Measurements from ENCODE around the gene ERCC6L2. TPM values are rescaled to one million over a fixed set of nuclear protein-coding genes. Genes with fewer than 3 reads are reported as not detected.

ERCC6L2 gene
- total and polyA plus RNA-seq, 2 donors (not counting 3 experiments of a cell fraction or from before 2014, with no cell fraction given): 4.7 to 31.8 TPM

DNA sequence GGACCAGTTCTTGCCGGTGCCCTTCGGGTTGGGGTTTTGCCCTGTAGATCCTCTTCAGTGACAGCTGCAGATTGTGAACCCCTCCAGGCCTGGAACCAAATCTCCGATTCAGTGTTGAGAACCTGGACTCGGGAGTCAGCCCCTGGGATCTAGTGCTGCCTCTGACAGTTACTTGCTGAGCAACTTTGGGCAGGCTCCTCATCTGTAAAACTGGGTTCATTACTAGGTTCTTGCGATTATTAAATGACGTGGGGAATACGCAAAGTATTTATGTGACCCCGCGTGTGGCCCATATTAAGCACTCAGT lies 600 bp downstream of the ERCC6L2 start:
- H3K4me3 ChIP-seq (replicated peaks in 1 of 3; ENCODE audit: insufficient read depth in 1 of 3, low read depth in 1 of 3, low read length in 3 of 3): peak overlapping the region in 1 of 3 experiments; percentile 71
- H3K27me3 ChIP-seq (ENCODE audit: control insufficient read depth in 2 of 2, insufficient read depth in 2 of 2, low read length in 2 of 2): no peaks in the 10 kb centered on the region
- ChIA-PET POLR2A (interaction anchor here (1.0 to 1.5 kb wide), 2 partner anchors 23 to 34 kb away, joined by 4 read pairs; no protein-coding TSS in a partner anchor), CTCF (interaction anchor here (1.0 to 2.9 kb wide), 6 partner anchors 22 to 365 kb away, joined by 3 to 15 read pairs (median 3); no protein-coding TSS in a partner anchor)
- H2AFZ ChIP-seq (ENCODE audit: low read depth, low read length): peak overlapping the region; percentile 30
- no peaks in the 10 kb centered on the region for H3K9me1 ChIP-seq (replicated peaks; ENCODE audit: control insufficient read depth, extremely low read depth, insufficient read depth, low read length)
- BruUV-seq (replicated peaks): TSS peak; percentile 57
- H3K9me3 ChIP-seq (replicated peaks; ENCODE audit: control insufficient read depth, insufficient read depth, low read length): no peaks in the 10 kb centered on the region
- peak overlapping the region; percentile 91 for H3K9ac ChIP-seq (replicated peaks; ENCODE audit: extremely low read depth, insufficient read depth, low read length)
- no peak overlapping the region for H3K27ac ChIP-seq (ENCODE audit: insufficient read depth, low read depth, low read length)
- peaks cover 28% of the 10 kb centered on the region for H3K4me1 ChIP-seq (ENCODE audit: control insufficient read depth, extremely low read depth, insufficient read depth, low read length)
- FAIRE-seq (no peak), DNase-seq (ENCODE audit: low read depth, low spot score) (no peak)
- dilution Hi-C loops (cut with MboI; ENCODE audit: extremely low pct_ligation_motif_present, low sequenced_read_pairs) (no loop called here), intact Hi-C loops (cut with micrococcal nuclease) (loop anchor here (2.0 to 10.0 kb wide), 5 partner anchors 186 to 691 kb away; no protein-coding TSS in a partner anchor)
- H3K4me2 ChIP-seq (ENCODE audit: insufficient read depth, low read length): no peak overlapping the region
- H3K79me2 ChIP-seq (ENCODE audit: control insufficient read depth, insufficient read depth, low read length): peaks cover 16% of the 10 kb centered on the region
- H4K20me1 ChIP-seq (replicated peaks; ENCODE audit: control insufficient read depth, extremely low read depth, insufficient read depth, low read length): no peaks in the 10 kb centered on the region
- no peak for TF ChIP-seq POLR2AphosphoS5 (IDR thresholded peaks at IDR 0.05; ENCODE audit: insufficient read depth, low read depth, low read length)
- no peak for TF ChIP-seq FOS (IDR thresholded peaks at IDR 0.05; ENCODE audit: borderline replicate concordance, insufficient read depth, low read length)
- no peak for TF ChIP-seq GATA2 (IDR thresholded peaks at IDR 0.05; ENCODE audit: insufficient read depth, insufficient read length, low read depth, low read length)
- TF ChIP-seq JUN (IDR thresholded peaks at IDR 0.05; ENCODE audit: borderline replicate concordance, insufficient read depth, insufficient read length, low read depth): no peak
- TF ChIP-seq, protein P1, sequence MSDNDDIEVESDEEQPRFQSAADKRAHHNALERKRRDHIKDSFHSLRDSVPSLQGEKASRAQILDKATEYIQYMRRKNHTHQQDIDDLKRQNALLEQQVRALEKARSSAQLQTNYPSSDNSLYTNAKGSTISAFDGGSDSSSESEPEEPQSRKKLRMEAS (IDR thresholded peaks at IDR 0.05; ENCODE audit: insufficient read depth, insufficient read length): no peak
- no peak for TF ChIP-seq MYC (IDR thresholded peaks at IDR 0.05; ENCODE audit: low read depth, low read length)
- no peak for TF ChIP-seq POLR2A (IDR thresholded peaks at IDR 0.05; ENCODE audit: low read depth, low read length)
- no peak for TF ChIP-seq EZH2 (IDR thresholded peaks at IDR 0.05; ENCODE audit: borderline replicate concordance, low read depth, low read length, severe bottlenecking)
- TF ChIP-seq CTCF (IDR thresholded peaks at IDR 0.05; ENCODE audit: extremely low read depth in 1 of 2, insufficient read depth in 1 of 2, low read depth in 1 of 2, low read length in 2 of 2): no peak
- no peaks in the 10 kb centered on the region for H3K36me3 ChIP-seq (ENCODE audit: control insufficient read depth in 2 of 2, extremely low read depth in 1 of 2, insufficient read depth in 2 of 2, low read length in 2 of 2)
